Upper lobe of left lung (tissue), 4 donors: ENCODE measurements around the gene WNT5B.

ENCODE experiments used
- CTCF ChIP-seq, 6 experiments: fragments of 450-650 bp in 4 of 6; fragments of 200-600 bp in 2 of 6; sonication (generic) in 2 of 6; IDR thresholded peaks; one replicate each; pipeline ENCODE4 v1.5.1; 2016 to 2019; ENCODE audit warnings: antibody characterized with exemption in 6 of 6
- EP300 ChIP-seq, 4 donors: sonication (generic); formaldehyde crosslinking; IDR thresholded peaks; one replicate each; pipeline ENCODE4 v1.5.1; 2017; ENCODE audit warnings: antibody characterized with exemption in 4 of 4, control low read depth in 2 of 4
- POLR2A ChIP-seq, 4 donors: fragments of 450-650 bp; IDR thresholded peaks; one replicate each; pipeline ENCODE4 v1.5.1; 2016 to 2017; ENCODE audit warnings: antibody characterized with exemption in 4 of 4, mild to moderate bottlenecking in 2 of 4
- POLR2AphosphoS5 ChIP-seq, 2 donors: sonication (generic); formaldehyde crosslinking; IDR thresholded peaks; one replicate each; pipeline ENCODE4 v1.5.1; 2017; ENCODE audit warnings: antibody characterized with exemption in 2 of 2

GRCh38 chr12:1619159-1619558 lies 9.9 kb upstream of the WNT5B start:
- no peak for TF ChIP-seq CTCF (IDR thresholded peaks at IDR 0.05)
- TF ChIP-seq EP300 (IDR thresholded peaks at IDR 0.05), result no peak
- TF ChIP-seq POLR2AphosphoS5 (IDR thresholded peaks at IDR 0.05), result no peak
- no peak for TF ChIP-seq POLR2A (IDR thresholded peaks at IDR 0.05)
